Measurements from ENCODE around the gene KRT74.

DNA sequence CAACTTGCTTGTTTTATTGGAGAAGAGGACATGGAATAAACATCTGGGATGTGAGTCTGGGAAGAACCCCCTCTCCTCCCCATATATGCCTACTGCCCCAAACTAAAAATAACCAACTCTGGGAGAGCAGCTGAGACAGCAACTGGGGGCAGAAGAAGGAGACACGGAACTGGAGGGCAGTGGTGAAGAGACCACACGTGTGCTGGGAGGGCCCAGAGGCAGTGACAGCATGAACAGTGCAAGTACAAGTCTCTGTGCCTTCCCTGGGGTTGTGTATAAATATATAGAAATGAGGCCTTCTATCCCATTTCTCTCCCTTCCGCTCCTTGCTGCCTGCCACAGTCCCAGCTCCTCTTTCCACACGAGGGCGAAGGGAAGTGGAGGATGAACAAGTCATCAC is 48.7 kb upstream of the KRT74 start:
- TF ChIP-seq CTCF (IDR thresholded peaks at IDR 0.05; ENCODE audit: insufficient read depth, low read length, poor library complexity, severe bottlenecking), result no peak
- no peak for TF ChIP-seq EZH2phosphoT487 (conservative IDR thresholded peaks at IDR 0.05; ENCODE audit: low read length)
